GM19240 (cell line): ENCODE results near the gene SFN.

Experiments used
- DNase-seq: peaks from one replicate; pipeline ENCODE4 v3.0.0; 2011; ENCODE audit warnings: low spot score; ENCODE audit not compliant: insufficient read length

SFN gene

GRCh38 chr1:26911399-26912146, 48.6 kb downstream of the SFN start:
- DNase-seq, result no peak

- no peak for DNase-seq
Observed at GRCh38 chr1:26912147-26912490, 49.2 kb downstream of the SFN start.

GRCh38 chr1:26913389-26913753, 50.4 kb downstream of the SFN start:
- DNase-seq, result no peak
